Hair follicular keratinocyte (primary cell): ENCODE measurements around the gene LDLRAD4. TPM values are rescaled to one million over a fixed set of nuclear protein-coding genes. Genes with fewer than 3 reads are reported as not detected.

Experiments used
- total RNA-seq: library from RNA; depleted of rRNA; stranded (reverse); fragments of >200 nt; gene quantifications from 2 replicates; pipeline ENCODE4 v1.2.3, GENCODE V29; 2015

Gene LDLRAD4
- total RNA-seq = not detected in 2 replicates

DNA sequence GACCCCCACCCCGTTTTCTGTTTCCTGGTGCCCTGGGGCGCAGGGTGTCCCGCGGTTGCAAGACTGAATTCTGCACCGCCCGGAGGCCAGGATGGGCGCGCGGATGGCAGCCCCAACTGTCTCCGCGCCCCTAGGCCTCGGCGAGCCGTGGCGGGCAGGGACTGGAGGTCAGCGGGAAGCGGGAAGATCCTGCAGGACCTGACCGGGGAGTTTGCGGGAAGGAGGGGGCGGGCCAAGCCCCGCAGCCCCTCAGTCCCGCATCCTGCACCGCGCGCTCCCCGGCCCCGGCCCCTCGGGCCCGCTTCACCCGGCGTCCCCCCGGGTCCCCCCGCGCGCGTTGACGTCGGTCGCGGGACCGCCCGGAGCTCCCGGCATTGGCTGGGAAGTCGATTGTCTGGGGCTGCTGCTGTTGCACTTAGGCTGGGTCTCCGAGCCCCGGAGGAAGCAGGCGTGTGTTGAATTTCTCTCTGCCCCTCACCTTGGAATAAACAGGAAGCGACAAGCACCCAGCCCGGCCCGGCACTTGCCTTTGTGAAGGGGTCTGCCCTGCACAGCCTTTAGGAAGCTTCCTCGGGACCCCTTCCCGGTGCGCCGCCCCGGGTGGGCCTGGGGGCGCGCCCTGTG lies at the start of gene LDLRAD4:
Gene LDLRAD4, plus strand, starts transcription at position 393 of the 624 bp plus-strand sequence.

Other genes starting within 250 kb of the LDLRAD4 start
- 14.4 and 15.5 TPM in 2 replicates for gene CEP192, start 227.4 kb upstream of the LDLRAD4 start, total RNA-seq